Lung (tissue), 16 donors: ENCODE measurements around the gene CTAGE9. TPM values are rescaled to one million over a fixed set of nuclear protein-coding genes. Genes with fewer than 3 reads are reported as not detected.
"Not testable (repeated sequence)": the region's sequence is repeated elsewhere in the genome, so short reads cannot be mapped to it uniquely, and the experiment has no call there.

ENCODE experiments used
- ATAC-seq: fragments of 200-7000 bp; cut with Tn5 transposase; one replicate; pipeline ENCODE4 v1.9.1; 2020; ENCODE audit warnings: moderate number of reproducible peaks; ENCODE audit not compliant: insufficient read depth, low FRiP score
- DNase-seq, 3 donors: peaks; one replicate each; pipeline ENCODE4 v3.0.0-alpha.2; 2013 to 2017
- H3K27ac ChIP-seq, 2 donors: one replicate each; pipeline ENCODE4 v1.5.1; 2013; ENCODE audit warnings: mild to moderate bottlenecking in 2 of 2, moderate library complexity in 2 of 2, control low read depth in 1 of 2, inconsistent platforms in 1 of 2, low read depth in 1 of 2, low read length in 1 of 2
- H3K27me3 ChIP-seq, 3 donors: one replicate each; pipeline ENCODE4 v1.5.1; 2013; ENCODE audit warnings: low read length in 2 of 3; ENCODE audit not compliant: control insufficient read depth in 3 of 3, insufficient read depth in 3 of 3
- H3K36me3 ChIP-seq, 4 donors: one replicate each; pipeline ENCODE4 v1.5.1; 2013; ENCODE audit warnings: low read length in 4 of 4, mild to moderate bottlenecking in 1 of 4, moderate library complexity in 1 of 4; ENCODE audit not compliant: control insufficient read depth in 4 of 4, insufficient read depth in 4 of 4
- H3K4me1 ChIP-seq, 5 donors: one replicate each; pipeline ENCODE4 v1.5.1; 2013; ENCODE audit warnings: low read length in 5 of 5, mild to moderate bottlenecking in 2 of 5, moderate library complexity in 1 of 5; ENCODE audit not compliant: control insufficient read depth in 5 of 5, insufficient read depth in 5 of 5
- H3K4me3 ChIP-seq: one replicate; pipeline ENCODE4 v1.5.1; 2013; ENCODE audit warnings: mild to moderate bottlenecking, control low read depth, moderate library complexity
- H3K9ac ChIP-seq, 2 donors: one replicate each; pipeline ENCODE4 v1.5.1; 2013; ENCODE audit warnings: low read length in 2 of 2, control low read depth in 1 of 2; ENCODE audit not compliant: insufficient read depth in 1 of 2
- H3K9me3 ChIP-seq, 4 donors: one replicate each; pipeline ENCODE4 v1.5.1; 2013; ENCODE audit warnings: low read length in 3 of 4, mild to moderate bottlenecking in 1 of 4, moderate library complexity in 1 of 4; ENCODE audit not compliant: control insufficient read depth in 4 of 4, insufficient read depth in 3 of 4
- WGBS, 2 donors: extraction: QIAGEN DNeasy Blood & Tissue Kit; methylation state at CpG; one replicate each; pipeline ENCODE4 v1.1.7; 2013; 5-methylcytosine and 5-hydroxymethylcytosine counted together
- long read RNA-seq, 5 donors: transcript quantifications; one replicate each; lab custom pipeline, GENCODE V29; 2026
- polyA plus RNA-seq, 2 donors: library from polyadenylated mRNA; stranded (reverse); fragments of 200-250 nt; gene quantifications; one replicate each; pipeline ENCODE4 v1.2.1, GENCODE V29; 2013
- total RNA-seq, 2 donors: library from RNA; depleted of rRNA in 1 of 2; stranded (reverse); fragments of >200 nt in 1 of 2; gene quantifications; one replicate each; pipeline ENCODE4 v1.2.1, GENCODE V29; 2014 to 2021
- TF ChIP-seq, protein P1 (sequence below): IDR thresholded peaks from 2 replicates; pipeline ENCODE4 v1.5.1; 2012; ENCODE audit warnings: mild to moderate bottlenecking; ENCODE audit errors: control extremely low read depth, extremely low read depth
- donor health status: control.
- donor health status: control.
- donor health status: Bipolar disorder and iron deficiency.
- donor health status: healthy.
- donor health status: DM: yes; HTN: yes; CAD: no.

CTAGE9 gene, protein sequence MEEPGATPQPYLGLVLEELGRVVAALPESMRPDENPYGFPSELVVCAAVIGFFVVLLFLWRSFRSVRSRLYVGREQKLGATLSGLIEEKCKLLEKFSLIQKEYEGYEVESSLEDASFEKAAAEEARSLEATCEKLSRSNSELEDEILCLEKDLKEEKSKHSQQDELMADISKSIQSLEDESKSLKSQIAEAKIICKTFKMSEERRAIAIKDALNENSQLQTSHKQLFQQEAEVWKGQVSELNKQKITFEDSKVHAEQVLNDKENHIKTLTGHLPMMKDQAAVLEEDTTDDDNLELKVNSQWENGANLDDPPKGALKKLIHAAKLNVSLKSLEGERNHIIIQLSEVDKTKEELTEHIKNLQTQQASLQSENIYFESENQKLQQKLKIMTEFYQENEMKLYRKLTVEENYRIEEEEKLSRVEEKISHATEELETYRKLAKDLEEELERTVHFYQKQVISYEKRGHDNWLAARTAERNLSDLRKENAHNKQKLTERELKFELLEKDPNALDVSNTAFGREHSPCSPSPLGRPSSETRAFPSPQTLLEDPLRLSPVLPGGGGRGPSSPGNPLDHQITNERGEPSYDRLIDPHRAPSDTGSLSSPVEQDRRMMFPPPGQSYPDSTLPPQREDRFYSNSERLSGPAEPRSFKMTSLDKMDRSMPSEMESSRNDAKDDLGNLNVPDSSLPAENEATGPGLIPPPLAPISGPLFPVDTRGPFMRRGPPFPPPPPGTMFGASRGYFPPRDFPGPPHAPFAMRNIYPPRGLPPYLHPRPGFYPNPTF
- not detected for total RNA-seq
- not detected for polyA plus RNA-seq
- long read RNA-seq, donor 1, partial matches to known transcripts = 0 of 3 reads
- long read RNA-seq, donor 1, other reads (novel, unspliced or antisense) = 0 of 3 reads
- long read RNA-seq, donor 2 = 0 reads
- long read RNA-seq, donor 3 = 0 reads
- long read RNA-seq, donor 4 = 0 reads
- long read RNA-seq, donor 5, partial matches to known transcripts = 0 of 1 reads
- long read RNA-seq, donor 5, other reads (novel, unspliced or antisense) = 0 of 1 reads

DNA sequence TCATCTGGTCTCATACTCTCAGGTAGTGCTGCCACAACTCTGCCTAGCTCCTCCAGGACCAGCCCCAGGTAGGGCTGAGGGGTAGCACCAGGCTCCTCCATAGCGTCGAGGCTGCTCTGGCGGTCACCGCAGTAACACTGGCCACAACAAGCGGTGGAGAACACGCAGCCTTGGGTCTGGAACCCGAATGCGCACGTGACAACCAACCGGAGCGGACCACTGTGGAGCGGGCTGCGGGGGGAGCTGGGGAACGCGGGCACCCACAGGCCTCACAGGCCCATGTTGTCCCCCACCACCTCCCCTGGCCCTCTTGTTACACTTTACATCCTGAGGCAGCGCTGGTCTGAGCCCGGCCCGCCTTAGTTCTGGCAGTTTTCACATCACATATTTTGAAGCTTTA lies at the start of gene CTAGE9:
TSS of gene CTAGE9 (minus strand) at position 101 of the 400 bp plus-strand sequence. CDS start at position 101, 0 bp downstream.
- not testable (repeated sequence) for H3K4me3 ChIP-seq, H3K9me3 ChIP-seq, H3K36me3 ChIP-seq, H3K27ac ChIP-seq, H3K4me1 ChIP-seq, DNase-seq, H3K9ac ChIP-seq, H3K27me3 ChIP-seq, ATAC-seq
- 97 to 100% methylated on average over 2 to 9 of the region's 18 CpGs for WGBS, 2 donors

DNA sequence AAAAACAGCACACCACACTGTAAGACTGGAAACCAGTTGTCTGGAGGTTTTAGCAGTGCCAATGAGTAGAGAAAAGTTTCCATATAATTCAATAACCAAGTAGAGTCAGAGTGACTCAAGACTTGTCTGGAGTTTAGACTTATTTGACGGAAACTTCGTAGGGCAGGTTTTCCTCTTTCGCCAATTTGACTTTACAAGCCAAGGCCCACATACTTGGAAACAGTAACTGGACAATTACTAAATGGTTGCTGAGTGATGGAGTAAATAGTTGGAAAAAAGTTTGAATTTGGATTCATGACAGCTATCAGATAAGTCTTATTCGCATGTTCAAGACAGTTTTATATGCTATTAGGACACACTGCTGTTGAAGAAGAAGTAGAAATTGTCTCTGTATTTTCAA lies 48.1 kb upstream of the CTAGE9 start:
- DNase-seq (peak in 1 of 3 donors; percentile 6), ATAC-seq (no peak)
- Histone ChIP-seq H3K36me3 (no peaks in the 10 kb centered on the region), H3K27ac (no peak overlapping the region), H3K9me3 (no peaks in the 10 kb centered on the region), H3K9ac (no peak overlapping the region), H3K27me3 (no peaks in the 10 kb centered on the region), H3K4me3 (no peak overlapping the region), H3K4me1 (peaks cover 0 to 6% (median 0%) of the 10 kb centered on the region in 5 donors)
- TF ChIP-seq, protein P1, sequence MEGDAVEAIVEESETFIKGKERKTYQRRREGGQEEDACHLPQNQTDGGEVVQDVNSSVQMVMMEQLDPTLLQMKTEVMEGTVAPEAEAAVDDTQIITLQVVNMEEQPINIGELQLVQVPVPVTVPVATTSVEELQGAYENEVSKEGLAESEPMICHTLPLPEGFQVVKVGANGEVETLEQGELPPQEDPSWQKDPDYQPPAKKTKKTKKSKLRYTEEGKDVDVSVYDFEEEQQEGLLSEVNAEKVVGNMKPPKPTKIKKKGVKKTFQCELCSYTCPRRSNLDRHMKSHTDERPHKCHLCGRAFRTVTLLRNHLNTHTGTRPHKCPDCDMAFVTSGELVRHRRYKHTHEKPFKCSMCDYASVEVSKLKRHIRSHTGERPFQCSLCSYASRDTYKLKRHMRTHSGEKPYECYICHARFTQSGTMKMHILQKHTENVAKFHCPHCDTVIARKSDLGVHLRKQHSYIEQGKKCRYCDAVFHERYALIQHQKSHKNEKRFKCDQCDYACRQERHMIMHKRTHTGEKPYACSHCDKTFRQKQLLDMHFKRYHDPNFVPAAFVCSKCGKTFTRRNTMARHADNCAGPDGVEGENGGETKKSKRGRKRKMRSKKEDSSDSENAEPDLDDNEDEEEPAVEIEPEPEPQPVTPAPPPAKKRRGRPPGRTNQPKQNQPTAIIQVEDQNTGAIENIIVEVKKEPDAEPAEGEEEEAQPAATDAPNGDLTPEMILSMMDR = no peak
- WGBS, 2 donors = 83 to 85% methylated on average over 4 of the region's 4 CpGs

DNA sequence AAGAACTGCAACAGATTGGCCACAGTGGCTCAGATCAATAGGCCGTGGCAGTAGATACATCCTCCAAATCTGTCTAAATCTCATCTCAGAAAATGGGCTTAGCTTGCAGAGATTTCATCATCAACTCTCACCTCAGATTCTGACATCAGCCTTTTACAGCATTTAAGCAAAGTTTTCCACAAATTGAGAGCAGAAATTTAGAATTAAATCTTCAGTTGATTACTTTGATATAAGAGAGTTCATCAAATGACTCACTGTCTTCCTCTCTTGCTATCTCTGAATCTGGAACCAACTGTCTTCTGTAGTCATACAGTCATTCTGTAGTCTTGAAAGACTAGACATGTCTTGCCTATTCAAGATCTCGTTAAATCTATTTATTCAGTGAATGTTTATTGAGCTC lies 45.2 kb upstream of the CTAGE9 start:
- H3K4me1 ChIP-seq = peaks cover 0 to 6% (median 0%) of the 10 kb centered on the region in 5 donors
- DNase-seq = no peak
- no peaks in the 10 kb centered on the region for H3K27me3 ChIP-seq
- TF ChIP-seq, protein P1 = no peak
- no peak overlapping the region for H3K9ac ChIP-seq
- H3K4me3 ChIP-seq = no peak overlapping the region
- H3K36me3 ChIP-seq = no peaks in the 10 kb centered on the region
- no peak overlapping the region for H3K27ac ChIP-seq
- no peak for ATAC-seq
- H3K9me3 ChIP-seq = no peaks in the 10 kb centered on the region
- WGBS, 2 donors = 87 to 89% methylated on average over 2 of the region's 2 CpGs

DNA sequence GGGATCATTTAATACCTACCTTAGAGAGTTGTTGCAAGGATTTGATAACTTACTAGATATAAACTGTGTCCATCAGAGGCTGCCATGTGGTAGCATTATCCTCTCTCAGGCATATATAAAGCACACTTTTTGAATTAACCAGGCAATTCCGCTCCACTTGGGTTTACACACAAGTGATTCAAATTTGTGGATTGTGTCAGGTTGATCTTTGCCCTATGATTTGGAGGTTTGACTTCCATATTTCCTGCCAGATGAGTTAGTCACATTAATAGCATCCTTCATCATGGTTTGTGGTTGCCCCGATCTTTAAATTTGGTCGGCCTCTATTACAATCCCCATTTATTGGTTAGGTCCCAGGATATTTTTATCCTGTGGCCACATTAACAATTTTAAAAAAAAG lies 44.8 kb upstream of the CTAGE9 start:
- no peaks in the 10 kb centered on the region for H3K36me3 ChIP-seq
- TF ChIP-seq, protein P1 = no peak
- peaks cover 0 to 6% (median 0%) of the 10 kb centered on the region in 5 donors for H3K4me1 ChIP-seq
- no peaks in the 10 kb centered on the region for H3K27me3 ChIP-seq
- DNase-seq (no peak), ATAC-seq (no peak)
- H3K4me3 ChIP-seq = no peak overlapping the region
- H3K9me3 ChIP-seq = no peaks in the 10 kb centered on the region
- H3K9ac ChIP-seq = no peak overlapping the region
- no peak overlapping the region for H3K27ac ChIP-seq
- 94 to 96% methylated on average over 3 of the region's 3 CpGs for WGBS, 2 donors
